Retina (tissue), 1 donor: ENCODE measurements around the gene WWOX.
"Not testable (repeated sequence)": the region's sequence is repeated elsewhere in the genome, so short reads cannot be mapped to it uniquely, and the experiment has no call there.

ENCODE experiments used
- DNase-seq: peaks from one replicate; pipeline ENCODE4 v3.0.0-alpha.2; 2016

Gene WWOX

DNA sequence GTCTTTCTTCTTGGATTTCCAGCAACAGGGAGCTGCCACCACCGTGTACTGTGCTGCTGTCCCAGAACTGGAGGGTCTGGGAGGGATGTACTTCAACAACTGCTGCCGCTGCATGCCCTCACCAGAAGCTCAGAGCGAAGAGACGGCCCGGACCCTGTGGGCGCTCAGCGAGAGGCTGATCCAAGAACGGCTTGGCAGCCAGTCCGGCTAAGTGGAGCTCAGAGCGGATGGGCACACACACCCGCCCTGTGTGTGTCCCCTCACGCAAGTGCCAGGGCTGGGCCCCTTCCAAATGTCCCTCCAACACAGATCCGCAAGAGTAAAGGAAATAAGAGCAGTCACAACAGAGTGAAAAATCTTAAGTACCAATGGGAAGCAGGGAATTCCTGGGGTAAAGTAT is 1112.1 kb downstream of the WWOX start:
- DNase-seq = no peak

DNA sequence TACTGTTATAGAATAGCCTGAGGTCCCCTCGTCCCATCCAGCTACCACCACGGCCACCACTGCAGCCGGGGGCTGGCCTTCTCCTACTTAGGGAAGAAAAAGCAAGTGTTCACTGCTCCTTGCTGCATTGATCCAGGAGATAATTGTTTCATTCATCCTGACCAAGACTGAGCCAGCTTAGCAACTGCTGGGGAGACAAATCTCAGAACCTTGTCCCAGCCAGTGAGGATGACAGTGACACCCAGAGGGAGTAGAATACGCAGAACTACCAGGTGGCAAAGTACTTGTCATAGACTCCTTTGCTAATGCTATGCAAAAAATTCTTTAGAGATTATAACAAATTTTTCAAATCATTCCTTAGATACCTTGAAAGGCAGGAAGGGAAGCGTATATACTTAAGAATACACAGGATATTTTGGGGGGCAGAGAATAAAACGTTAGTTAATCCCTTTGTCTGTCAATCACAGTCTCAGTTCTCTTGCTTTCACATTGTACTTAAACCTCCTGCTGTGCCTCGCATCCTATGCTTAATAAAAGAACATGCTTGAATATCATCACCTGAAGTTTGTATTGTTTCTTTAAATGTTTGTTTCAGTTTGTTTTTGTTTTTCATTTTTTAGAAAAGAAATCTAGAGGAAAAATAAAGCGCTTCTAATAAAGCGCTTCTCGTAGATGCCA is 1112.8 kb downstream of the WWOX start:
- no peak for DNase-seq

DNA sequence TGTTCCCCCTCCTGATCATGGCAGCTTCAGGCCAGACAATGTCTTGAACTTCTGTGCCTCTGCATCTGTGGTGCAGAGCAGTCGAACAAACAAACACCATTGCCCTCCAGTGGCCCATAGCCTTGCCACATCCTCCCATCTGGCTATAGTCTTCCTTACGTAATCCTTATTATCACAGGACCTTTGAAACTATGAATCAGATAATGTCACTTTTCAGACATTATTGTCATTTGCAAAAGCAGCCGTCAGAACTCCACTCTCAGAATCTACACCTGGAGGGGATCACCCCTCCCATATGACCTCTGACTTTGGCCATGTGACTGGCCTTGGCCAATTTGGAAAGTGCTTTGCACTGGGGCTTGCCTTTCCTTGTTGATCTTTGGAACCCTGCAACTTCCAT is 1113.8 kb downstream of the WWOX start:
- no peak for DNase-seq

DNA sequence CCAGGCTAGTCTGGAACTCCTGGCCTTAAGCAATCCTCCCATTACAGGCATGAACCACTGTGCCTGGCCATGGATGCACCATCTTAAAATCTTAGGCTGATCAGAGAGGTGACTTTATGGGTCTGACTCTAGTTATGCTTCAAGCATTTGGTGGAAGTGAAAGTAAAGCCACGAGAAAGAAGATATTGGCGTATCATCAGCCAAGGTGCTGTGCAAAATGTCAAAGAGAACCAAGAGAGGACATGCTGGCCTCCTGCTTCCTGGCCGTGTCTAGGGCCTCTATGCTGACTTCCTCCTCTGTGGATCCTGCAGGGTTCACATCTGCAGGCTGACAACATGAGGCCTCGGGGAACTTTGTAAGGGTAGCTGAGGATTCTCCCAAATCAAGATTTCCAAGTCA is 1115.8 kb downstream of the WWOX start:
- no peak for DNase-seq

DNA sequence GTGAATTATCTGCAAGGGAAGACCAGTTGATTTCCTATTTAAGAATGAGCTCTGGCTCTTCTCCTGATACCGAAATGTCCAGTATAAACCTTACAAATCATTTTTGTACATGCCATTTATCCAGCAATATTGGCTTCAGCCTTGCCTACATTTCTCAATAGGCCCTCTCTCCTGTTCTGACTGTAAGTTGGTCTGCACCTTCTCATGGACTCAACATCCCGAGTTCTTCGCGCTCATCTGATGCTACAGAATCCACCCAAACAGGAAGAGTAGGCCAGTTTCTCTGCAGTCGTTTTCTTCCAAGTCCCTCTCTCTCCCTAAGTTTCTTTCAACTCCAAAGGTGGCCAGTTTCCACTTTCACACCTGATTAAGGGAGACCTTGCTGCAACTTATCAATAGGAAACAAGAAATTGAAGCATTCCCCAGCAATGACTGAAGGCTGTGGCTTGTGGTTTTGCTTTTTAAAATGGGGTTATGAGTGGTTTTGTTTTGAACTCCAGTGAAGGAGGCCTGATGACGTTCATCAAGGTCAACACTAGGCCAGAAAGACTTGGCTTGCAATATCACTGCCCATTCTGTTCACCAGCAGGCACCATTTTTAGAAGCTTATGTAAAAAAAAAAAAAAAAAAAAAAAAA is 1118.0 kb downstream of the WWOX start:
- no peak for DNase-seq

DNA sequence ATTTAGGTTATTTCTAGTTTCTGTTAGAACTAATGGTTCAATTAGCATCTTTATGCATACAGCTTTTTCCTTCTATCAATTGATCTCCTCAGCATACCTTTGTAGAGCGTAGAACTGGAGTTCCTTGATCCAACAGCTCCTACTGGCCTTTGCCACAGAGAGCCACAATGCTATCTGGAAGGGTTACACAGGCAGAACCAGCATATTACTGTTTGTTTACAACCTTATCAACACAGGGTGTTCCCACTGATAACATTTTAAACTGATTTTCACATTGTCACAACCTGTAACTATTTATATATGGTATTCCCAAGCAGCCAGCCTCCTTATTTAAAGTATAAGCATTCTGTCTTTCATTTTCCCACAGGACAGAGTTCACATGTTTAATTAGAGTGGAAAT is 1118.9 kb downstream of the WWOX start:
- no peak for DNase-seq

DNA sequence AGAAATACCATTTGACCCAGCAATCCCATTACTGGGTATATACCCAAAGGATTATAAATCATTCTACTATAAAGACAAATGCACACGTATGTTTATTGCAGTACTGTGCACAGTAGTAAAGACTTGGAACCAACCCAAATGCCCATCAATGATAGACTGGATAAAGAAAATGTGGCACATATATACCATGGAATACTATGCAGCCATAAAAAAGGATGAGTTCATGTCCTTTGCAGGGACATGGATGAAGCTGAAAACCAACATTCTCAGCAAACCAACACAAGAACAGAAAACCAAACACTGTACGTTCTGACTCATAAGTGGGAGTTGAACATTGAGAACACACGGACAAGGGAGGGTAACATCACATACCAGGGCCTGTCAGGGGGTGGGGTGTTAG is 1126.5 kb downstream of the WWOX start:
- not testable (repeated sequence) for DNase-seq

DNA sequence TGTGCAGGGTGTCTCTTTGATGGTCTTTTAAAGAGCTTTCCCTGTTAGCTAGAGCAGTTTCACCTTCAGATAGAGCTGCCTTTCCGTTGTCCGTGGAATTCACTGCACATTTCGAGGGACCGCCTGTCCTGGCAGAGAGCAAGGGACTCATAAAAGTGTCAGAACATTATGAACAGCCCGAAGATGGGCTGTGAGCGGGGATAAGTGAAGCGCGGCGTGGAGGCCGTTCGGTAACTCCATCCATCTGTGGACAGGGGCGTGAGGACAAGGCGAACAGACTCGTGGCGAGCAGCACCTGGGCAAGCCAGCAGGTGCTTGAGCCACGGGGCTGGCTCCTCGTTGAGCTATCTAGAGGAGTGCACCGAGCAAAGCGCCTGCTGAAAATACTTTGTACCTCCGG is 1129.9 kb downstream of the WWOX start:
- DNase-seq = no peak

DNA sequence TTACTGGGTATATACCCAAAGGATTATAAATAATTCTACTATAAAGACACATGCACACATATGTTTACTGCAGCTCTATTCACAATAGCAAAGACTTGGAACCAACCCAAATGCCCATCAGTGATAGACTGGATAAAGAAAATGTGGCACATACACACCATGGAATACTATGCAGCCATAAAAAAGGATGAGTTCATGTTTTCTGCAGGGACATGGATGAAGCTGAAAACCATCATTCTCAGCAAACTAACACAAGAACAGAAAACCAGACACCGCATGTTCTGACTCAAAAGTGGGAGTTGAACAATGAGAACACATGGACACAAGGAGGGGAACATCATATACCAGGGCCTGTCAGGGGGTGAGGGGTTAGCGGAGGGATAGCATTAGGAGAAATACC is 1146.2 kb downstream of the WWOX start:
- DNase-seq = not testable (repeated sequence)

DNA sequence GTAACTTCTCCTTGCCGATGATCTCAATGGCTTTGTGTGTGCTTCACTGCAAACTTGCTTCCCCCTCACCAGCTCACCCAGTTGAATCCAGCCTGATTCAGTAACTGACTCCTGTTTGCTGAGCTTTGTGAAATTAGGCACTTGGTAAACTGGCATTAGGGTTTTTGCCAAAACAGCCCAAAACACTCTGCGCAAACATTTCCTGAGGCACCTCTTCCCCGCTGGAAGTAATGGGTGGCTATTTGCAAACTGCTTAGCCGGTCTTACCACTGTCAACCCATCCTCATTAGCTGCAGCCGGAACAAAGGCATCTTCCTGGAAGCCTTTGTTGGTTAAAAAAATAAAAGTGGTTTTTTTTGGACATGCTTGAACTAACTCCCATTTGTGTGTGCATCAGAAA is 1147.9 kb downstream of the WWOX start:
- peak; percentile 31 for DNase-seq

DNA sequence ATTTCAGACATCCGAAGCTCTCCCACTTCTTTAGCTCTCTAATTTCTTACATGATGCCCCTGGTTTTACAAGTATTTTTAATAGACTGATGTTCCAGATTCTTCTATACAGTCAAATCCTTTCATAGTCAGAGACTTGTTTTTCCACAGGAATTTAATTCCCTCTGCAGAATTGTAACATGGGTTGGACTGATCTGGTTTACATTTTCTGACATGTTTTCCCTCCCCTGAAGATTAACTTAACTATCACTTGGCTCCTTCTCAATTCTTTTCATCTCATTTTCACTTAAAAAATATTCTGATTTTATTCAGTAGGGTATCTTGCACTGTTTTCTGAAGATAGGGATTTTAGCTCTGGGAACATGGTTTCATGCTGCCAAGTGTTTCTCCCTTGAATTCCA is 1148.9 kb downstream of the WWOX start:
- DNase-seq = no peak

DNA sequence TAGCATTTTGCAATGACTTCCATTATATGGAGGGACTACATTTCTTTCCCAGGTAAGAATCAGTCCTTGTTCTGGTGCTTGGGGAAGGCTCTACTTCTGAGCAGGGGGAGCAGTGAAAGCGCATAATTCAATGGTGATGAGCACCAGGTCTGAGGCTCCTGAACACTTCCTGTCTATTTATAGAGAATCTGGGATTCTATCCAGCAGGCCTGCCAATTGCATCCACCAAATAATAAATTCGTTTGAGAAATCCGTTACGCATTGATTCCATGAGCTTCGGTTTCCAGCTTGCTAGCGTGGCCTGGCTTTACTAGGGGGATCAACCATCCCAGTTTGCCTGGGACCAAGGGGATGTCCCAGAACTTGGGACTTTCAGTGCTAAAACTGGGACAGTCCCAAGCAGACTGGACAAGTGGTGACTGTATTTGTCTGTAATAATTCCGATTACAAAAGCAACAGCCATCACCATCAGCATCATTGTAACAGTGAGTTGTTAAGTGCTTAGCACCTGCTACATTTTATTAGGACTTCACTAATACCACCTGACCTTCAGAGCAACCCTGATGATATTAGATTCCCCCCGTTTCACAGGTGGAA is 1151.1 kb downstream of the WWOX start:
- no peak for DNase-seq

DNA sequence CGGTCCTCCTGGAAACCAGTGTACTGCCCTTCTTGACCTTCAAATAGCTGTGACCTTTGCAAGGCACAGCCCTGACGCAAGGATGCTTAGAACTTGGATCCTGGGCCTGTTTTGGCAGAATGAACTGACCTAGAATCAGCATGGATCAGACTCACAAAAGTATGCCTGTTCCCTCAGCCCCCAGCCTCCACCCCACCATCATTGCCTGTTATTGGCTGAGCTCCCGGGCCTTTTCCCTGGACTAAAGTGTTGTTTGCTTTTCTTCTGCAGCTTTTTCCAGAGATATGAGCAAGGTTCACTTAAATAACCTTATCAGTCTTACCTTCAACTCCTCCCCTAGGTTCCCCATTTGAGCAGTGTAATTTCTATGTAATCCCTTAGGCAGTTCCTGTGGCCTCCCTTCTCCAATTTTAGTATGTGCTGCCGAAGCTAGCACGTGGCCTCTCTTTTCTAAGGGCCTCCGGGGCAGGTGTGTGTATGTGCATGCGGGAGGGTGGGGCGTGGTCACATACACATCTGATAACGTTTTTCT is 1153.7 kb downstream of the WWOX start:
- DNase-seq = no peak

DNA sequence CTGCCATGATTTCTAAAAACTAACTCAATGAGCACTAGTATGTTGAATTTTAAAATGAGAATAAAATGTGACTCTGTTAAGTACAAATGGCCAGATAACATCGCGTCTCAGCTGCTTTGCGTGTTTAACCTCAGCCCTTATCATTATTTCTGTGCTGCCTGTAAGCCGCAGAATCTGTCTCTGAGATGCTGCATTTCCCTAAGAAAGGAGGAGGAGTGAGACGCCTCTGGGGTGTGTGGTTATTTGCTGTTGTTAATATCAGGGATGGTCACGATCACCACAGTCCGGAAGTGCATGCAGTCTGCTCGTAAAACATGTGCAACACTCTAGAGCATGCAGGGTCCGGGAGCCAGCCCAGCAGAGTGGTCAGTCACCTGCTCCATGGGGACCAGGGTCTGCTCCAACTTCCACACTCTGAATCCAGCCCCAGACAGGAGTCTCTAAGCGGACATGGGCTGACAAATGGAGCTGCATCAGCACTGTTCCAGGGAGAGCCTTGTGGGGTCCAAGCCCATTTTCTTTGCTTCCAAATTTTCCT is 1158.6 kb downstream of the WWOX start:
- no peak for DNase-seq

DNA sequence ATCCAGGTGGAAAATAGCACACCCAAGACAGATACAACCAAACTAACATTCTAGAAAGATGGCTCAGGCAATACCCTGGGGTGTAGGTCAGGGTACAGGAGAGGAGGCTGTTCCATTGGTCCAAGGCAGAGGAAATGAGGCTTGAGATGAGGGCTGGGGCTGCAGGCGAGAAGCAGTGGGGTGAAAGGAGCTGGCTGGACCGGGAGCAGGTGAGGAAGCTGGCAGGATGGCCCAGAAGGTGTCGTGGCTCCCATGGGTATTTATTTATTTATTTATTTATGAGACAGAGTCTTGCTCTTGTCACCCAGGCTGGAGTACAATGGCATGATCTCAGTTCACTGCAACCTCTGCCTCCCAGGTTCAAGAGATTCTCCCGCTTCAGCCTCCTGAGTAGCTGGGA is 1161.4 kb downstream of the WWOX start:
- not testable (repeated sequence) for DNase-seq

DNA sequence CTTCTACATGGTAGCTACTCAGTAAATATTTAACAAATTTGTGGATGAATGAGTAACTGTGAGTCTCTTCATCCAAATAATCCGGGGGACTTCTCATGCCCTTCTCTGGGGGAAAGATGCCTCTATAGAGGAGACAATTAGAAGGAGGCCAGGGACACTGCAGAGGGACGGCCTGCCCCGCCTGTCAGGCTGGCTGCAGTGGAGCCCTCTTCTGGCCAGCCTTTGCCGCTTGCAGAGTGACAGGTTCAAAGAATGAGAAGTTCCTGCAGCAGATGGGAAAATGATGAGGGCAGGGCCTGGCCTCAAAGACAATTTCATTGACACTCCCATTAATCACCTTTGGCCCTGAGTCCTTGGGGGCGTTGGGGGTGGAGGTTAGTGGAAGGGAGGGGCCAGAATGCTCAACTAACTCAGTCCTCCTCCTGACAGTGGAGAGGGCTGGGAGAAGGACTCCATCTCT is 1162.1 kb downstream of the WWOX start:
- DNase-seq = peak; percentile 59

DNA sequence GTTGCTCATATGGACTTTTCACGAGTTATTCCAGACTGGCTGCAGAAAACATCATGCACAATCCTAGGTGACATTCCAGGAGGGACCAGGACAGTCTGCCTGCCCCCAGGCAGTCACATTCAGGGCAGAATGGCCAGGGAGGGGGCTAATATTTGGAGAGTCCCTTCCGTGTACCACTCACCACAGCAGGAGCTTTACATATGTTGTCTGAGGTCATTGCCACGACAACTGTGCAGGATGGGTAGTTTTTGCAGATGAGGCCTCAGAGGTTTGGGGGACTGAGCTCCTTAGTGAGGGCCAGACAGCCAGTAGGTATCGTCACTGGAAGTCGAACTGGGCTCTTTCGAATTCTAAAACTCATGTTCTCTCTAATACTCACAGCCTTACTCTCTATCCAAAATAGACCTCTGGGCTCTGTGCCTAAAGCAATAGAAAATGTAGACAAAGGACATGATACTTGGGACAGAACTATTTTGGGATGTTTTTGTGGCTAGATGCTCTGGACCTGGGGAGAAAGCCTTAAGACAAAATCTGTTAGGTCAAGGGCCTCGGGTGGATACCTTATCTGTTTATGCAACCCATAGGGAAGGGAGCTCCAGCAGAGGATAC is 1162.6 kb downstream of the WWOX start:
- DNase-seq = no peak
